ENCODE measurements around the gene HNRNPF. TPM values are rescaled to one million over a fixed set of nuclear protein-coding genes. Genes with fewer than 3 reads are reported as not detected.

HNRNPF gene
- total RNA-seq, 6 experiments from 2014 or later, result 106 to 160 (median 121) TPM

DNA sequence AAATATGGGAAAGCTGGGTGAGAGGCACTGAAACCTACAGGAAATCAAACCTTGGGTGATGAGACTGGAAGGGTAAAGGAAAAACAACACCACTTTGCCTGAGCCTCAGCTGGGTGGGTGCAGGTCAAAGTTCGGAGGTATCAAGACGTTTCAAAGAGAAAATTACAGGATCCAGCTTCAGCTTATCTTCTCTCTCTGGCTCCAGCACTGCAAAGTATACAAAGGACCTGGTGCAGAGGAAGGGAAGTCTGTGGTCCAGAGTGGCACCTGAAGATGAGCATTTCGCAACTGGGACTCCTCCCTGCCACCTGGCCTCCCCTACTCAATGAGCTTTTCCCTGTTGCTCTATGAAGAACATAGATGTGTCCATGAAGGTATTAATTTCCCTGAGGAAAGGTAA is 44.0 kb downstream of the HNRNPF start:
- Histone ChIP-seq H3K27me3 (no peaks in the 10 kb centered on the region), H3K9me3 (no peaks in the 10 kb centered on the region), H3K4me3 (no peak overlapping the region), H3K36me3 (no peaks in the 10 kb centered on the region), H3K4me1 (peaks cover 0 to 4% (median 0%) of the 10 kb centered on the region in 4 donors), H3K27ac (no peak overlapping the region)
- DNase-seq, result no peak
- intact Hi-C loops (cut with DNase I), result no loop called here
- TF ChIP-seq CTCF (IDR thresholded peaks at IDR 0.05) (no peak), POLR2A (IDR thresholded peaks at IDR 0.05) (no peak)
- ATAC-seq, result no peak
- 62% methylated on average over 3 of the region's 3 CpGs for WGBS (ENCODE audit: insufficient coverage, low coverage, low lambda C conversion rate, missing lambda C conversion rate)

- ATAC-seq (peak; percentile 94 to 98 (median 97)), DNase-seq (peak; percentile 91 to 97 (median 95))
- 12% methylated on average over 13 of the region's 48 CpGs for WGBS (ENCODE audit: insufficient coverage, low coverage, low lambda C conversion rate, missing lambda C conversion rate)
- Histone ChIP-seq H3K27me3 (no peaks in the 10 kb centered on the region), H3K4me1 (peaks cover 0 to 4% (median 0%) of the 10 kb centered on the region in 4 donors), H3K9me3 (no peaks in the 10 kb centered on the region), H3K36me3 (no peaks in the 10 kb centered on the region), H3K27ac (peak overlapping the region in 2 of 3 donors; percentile 24 to 53), H3K4me3 (peak overlapping the region; percentile 44 to 57 (median 46))
- TF ChIP-seq CTCF (IDR thresholded peaks at IDR 0.05) (peak in 3 of 4 donors; percentile 35 to 45 (median 39)), POLR2A (IDR thresholded peaks at IDR 0.05) (peak; percentile 30)
- intact Hi-C loops (cut with DNase I), result no loop called here
Measured at GRCh38 chr10:43362191-43362839, 46.7 kb downstream of the HNRNPF start.

GRCh38 chr10:43361547-43362190 is 47.3 kb downstream of the HNRNPF start:
- TF ChIP-seq POLR2A (IDR thresholded peaks at IDR 0.05) (no peak), CTCF (IDR thresholded peaks at IDR 0.05) (no peak)

DNA sequence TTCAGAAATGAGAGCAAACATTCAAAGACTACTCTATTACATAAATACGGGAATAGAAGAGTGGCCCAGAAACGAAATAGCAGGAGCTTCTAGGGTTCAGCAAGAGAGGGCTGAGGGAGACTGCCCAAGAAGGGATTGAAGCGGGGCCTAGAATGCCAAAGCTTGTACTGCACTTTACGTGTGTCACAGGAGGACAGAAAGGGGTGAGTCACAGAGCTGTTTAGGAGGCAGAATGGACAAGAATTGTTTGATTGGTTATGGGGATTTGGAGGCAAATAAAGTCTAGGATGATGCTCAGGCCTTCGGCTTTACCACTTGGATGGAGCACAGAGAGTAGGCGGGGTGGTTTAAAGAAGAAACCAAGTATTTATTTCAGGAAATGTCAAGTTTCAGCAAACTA is 48.9 kb downstream of the HNRNPF start:
- no peak overlapping the region for H3K4me3 ChIP-seq
- H3K4me1 ChIP-seq, result peaks cover 0 to 4% (median 0%) of the 10 kb centered on the region in 4 donors
- H3K27me3 ChIP-seq, result no peaks in the 10 kb centered on the region
- intact Hi-C loops (cut with DNase I), result no loop called here
- no peaks in the 10 kb centered on the region for H3K36me3 ChIP-seq
- WGBS (ENCODE audit: insufficient coverage, low coverage, low lambda C conversion rate, missing lambda C conversion rate), result 62% methylated on average over 3 of the region's 6 CpGs
- no peaks in the 10 kb centered on the region for H3K9me3 ChIP-seq
- TF ChIP-seq POLR2A (IDR thresholded peaks at IDR 0.05) (no peak), CTCF (IDR thresholded peaks at IDR 0.05) (no peak)
- ATAC-seq (no peak), DNase-seq (no peak)
- no peak overlapping the region for H3K27ac ChIP-seq

More at GRCh38 chr10:43361547-43362190, 47.3 kb downstream of the HNRNPF start:
- Histone ChIP-seq H3K27me3 (no peaks in the 10 kb centered on the region), H3K4me3 (peak overlapping the region; percentile 44 to 57 (median 46)), H3K4me1 (peaks cover 0 to 4% (median 0%) of the 10 kb centered on the region in 4 donors), H3K27ac (peak overlapping the region in 1 of 3 donors; percentile 27), H3K36me3 (no peaks in the 10 kb centered on the region), H3K9me3 (no peaks in the 10 kb centered on the region)
- ATAC-seq (peak in 1 of 4 donors; percentile 3), DNase-seq (no peak)
- intact Hi-C loops (cut with DNase I), result no loop called here
- 20% methylated on average over 21 of the region's 21 CpGs for WGBS (ENCODE audit: insufficient coverage, low coverage, low lambda C conversion rate, missing lambda C conversion rate)
